PC-9 (cell line): ENCODE measurements around the gene KIF26A. TPM values are rescaled to one million over a fixed set of nuclear protein-coding genes. Genes with fewer than 3 reads are reported as not detected.
A peak's percentile ranks its signal among the peaks of the same experiment; 100 is the strongest.

ENCODE experiments used
- BruUV-seq: library from RNA; stranded (reverse); fragments of 400-500 nt; replicated peaks from 2 replicates; lab custom pipeline; 2021; lab: Mats Ljungman, UMichigan
- CTCF ChIA-PET: fragments of 300-600 bp; sonication (Branson Sonifier 250); formaldehyde crosslinking; loops from one replicate; lab custom pipeline; 2022; ENCODE audit warnings: antibody characterized with exemption; lab: Charles Lee
- POLR2A ChIA-PET: fragments of 300-600 bp; sonication (Branson Sonifier 250); formaldehyde crosslinking; loops from one replicate; lab custom pipeline; 2022; ENCODE audit warnings: antibody characterized with exemption; ENCODE audit not compliant: unreplicated experiment; lab: Charles Lee
- DNase-seq, 2 experiments: peaks; one replicate each; pipeline versions ENCODE4 v3.0.0 to v3.0.0-alpha.2; 2015 to 2022; ENCODE audit warnings: mixed read lengths in 1 of 2
- H2AFZ ChIP-seq: fragments of 200-600 bp; sonication (generic); 2 replicates; pipeline ENCODE4 v1.8.1; 2017; ENCODE audit warnings: antibody characterized with exemption
- H3F3A ChIP-seq: fragments of 200-600 bp; sonication (generic); 2 replicates; pipeline ENCODE4 v1.8.1; 2017; ENCODE audit warnings: antibody characterized with exemption, mild to moderate bottlenecking, low read depth; ENCODE audit not compliant: insufficient read depth
- H3K27ac ChIP-seq: fragments of 200-600 bp; sonication (generic); 2 replicates; pipeline ENCODE4 v1.6.1; 2016; ENCODE audit warnings: mixed run types
- H3K27me3 ChIP-seq: fragments of 200-600 bp; sonication (generic); 2 replicates; pipeline ENCODE4 v1.6.1; 2016; ENCODE audit warnings: low read depth, mixed run types; ENCODE audit not compliant: insufficient read depth
- H3K36me3 ChIP-seq: fragments of 200-600 bp; sonication (generic); 2 replicates; pipeline ENCODE4 v1.6.1; 2016; ENCODE audit warnings: low read depth, mixed run types
- H3K4me1 ChIP-seq: fragments of 200-600 bp; sonication (generic); replicated peaks from 2 replicates; pipeline ENCODE4 v1.6.1; 2016; ENCODE audit warnings: mixed run types; ENCODE audit not compliant: insufficient read depth
- H3K4me2 ChIP-seq: fragments of 200-600 bp; sonication (generic); 2 replicates; pipeline ENCODE4 v1.6.1; 2017; ENCODE audit warnings: mixed run types
- H3K4me3 ChIP-seq: fragments of 200-600 bp; sonication (generic); 2 replicates; pipeline ENCODE4 v1.6.1; 2016; ENCODE audit warnings: mixed run types
- H3K79me2 ChIP-seq: fragments of 200-600 bp; sonication (generic); 2 replicates; pipeline ENCODE4 v1.6.1; 2017; ENCODE audit warnings: low read depth, mixed run types
- H3K9me2 ChIP-seq: fragments of 200-600 bp; sonication (generic); 2 replicates; pipeline ENCODE4 v1.8.1; 2017; ENCODE audit warnings: mild to moderate bottlenecking; ENCODE audit not compliant: insufficient read depth
- H3K9me3 ChIP-seq: fragments of 200-600 bp; sonication (generic); 2 replicates; pipeline ENCODE4 v1.8.1; 2016; ENCODE audit warnings: low read depth; ENCODE audit not compliant: insufficient read depth
- H4K20me1 ChIP-seq: fragments of 200-600 bp; sonication (generic); 2 replicates; pipeline ENCODE4 v1.8.1; 2017; ENCODE audit not compliant: insufficient read depth
- CTCF ChIP-seq: fragments of 200-600 bp; sonication (generic); conservative IDR thresholded peaks from 2 replicates; pipeline ENCODE4 v1.6.1; 2017; ENCODE audit warnings: mixed run types, antibody characterized with exemption, mild to moderate bottlenecking, moderate library complexity
- EZH2 ChIP-seq: fragments of 200-600 bp; sonication (generic); IDR thresholded peaks from 2 replicates; pipeline ENCODE4 v1.8.0; 2017; ENCODE audit warnings: antibody characterized with exemption, low read depth
- intact Hi-C: fragments of 100-400 bp; cut with micrococcal nuclease; formaldehyde crosslinking; loops from one replicate; pipeline ENCODE4 v1.10.0; 2022; ENCODE audit not compliant: unreplicated experiment
- total RNA-seq: library from RNA; stranded (reverse); gene quantifications from 2 replicates; pipeline ENCODE4 v1.2.3, GENCODE V29; 2021

Gene KIF26A
- total RNA-seq, 1 experiment from 2014 or later, result 0.17 TPM

- H3K9me2 ChIP-seq, result no peaks in the 10 kb centered on the region
- BruUV-seq, result no TSS peak
- CTCF ChIA-PET, result no interaction called here
- H3K4me2 ChIP-seq, result no peak overlapping the region
- no peak overlapping the region for H3K4me3 ChIP-seq
- no peaks in the 10 kb centered on the region for H3K9me3 ChIP-seq
- no peak overlapping the region for H3K27ac ChIP-seq
- no peaks in the 10 kb centered on the region for H3K79me2 ChIP-seq
- DNase-seq, result no peak
- no peaks in the 10 kb centered on the region for H3K36me3 ChIP-seq
- TF ChIP-seq CTCF (no peak), EZH2 (no peak)
- no peaks in the 10 kb centered on the region for H4K20me1 ChIP-seq
- no peaks in the 10 kb centered on the region for H3F3A ChIP-seq
- peaks cover 82% of the 10 kb centered on the region for H3K27me3 ChIP-seq
- POLR2A ChIA-PET, result no interaction called here
- H3K4me1 ChIP-seq, result no peaks in the 10 kb centered on the region
- intact Hi-C loops, result no loop called here
- H2AFZ ChIP-seq, result no peak overlapping the region
These were observed 79.3 kb downstream of the KIF26A start for GRCh38 chr14:104217486-104218360.

- no peak overlapping the region for H2AFZ ChIP-seq
- no TSS peak for BruUV-seq
- H3K4me1 ChIP-seq, result no peaks in the 10 kb centered on the region
- POLR2A ChIA-PET, result no interaction called here
- H3F3A ChIP-seq, result no peaks in the 10 kb centered on the region
- CTCF ChIA-PET, result no interaction called here
- H3K4me3 ChIP-seq, result no peak overlapping the region
- TF ChIP-seq CTCF (no peak), EZH2 (no peak)
- H3K27ac ChIP-seq, result no peak overlapping the region
- no peaks in the 10 kb centered on the region for H3K9me2 ChIP-seq
- no peaks in the 10 kb centered on the region for H4K20me1 ChIP-seq
- H3K27me3 ChIP-seq, result peaks cover 74% of the 10 kb centered on the region
- H3K36me3 ChIP-seq, result no peaks in the 10 kb centered on the region
- H3K4me2 ChIP-seq, result no peak overlapping the region
- H3K79me2 ChIP-seq, result no peaks in the 10 kb centered on the region
- DNase-seq, result no peak
- H3K9me3 ChIP-seq, result no peaks in the 10 kb centered on the region
- intact Hi-C loops, result no loop called here
These were observed 80.2 kb downstream of the KIF26A start for GRCh38 chr14:104218361-104219180.

- no peaks in the 10 kb centered on the region for H3K79me2 ChIP-seq
- no peak overlapping the region for H3K4me3 ChIP-seq
- H3K27ac ChIP-seq, result no peak overlapping the region
- POLR2A ChIA-PET, result no interaction called here
- CTCF ChIA-PET, result no interaction called here
- no peaks in the 10 kb centered on the region for H3K9me2 ChIP-seq
- no peak overlapping the region for H3K4me2 ChIP-seq
- H4K20me1 ChIP-seq, result no peaks in the 10 kb centered on the region
- DNase-seq, result no peak
- H3F3A ChIP-seq, result no peaks in the 10 kb centered on the region
- TF ChIP-seq EZH2 (peak; percentile 56; the same call in 1 of the 2 replicates), CTCF (no peak)
- H3K27me3 ChIP-seq, result peaks cover 62% of the 10 kb centered on the region
- no peaks in the 10 kb centered on the region for H3K36me3 ChIP-seq
- intact Hi-C loops, result no loop called here
- H2AFZ ChIP-seq, result no peak overlapping the region
- H3K9me3 ChIP-seq, result no peaks in the 10 kb centered on the region
- H3K4me1 ChIP-seq, result no peaks in the 10 kb centered on the region
- BruUV-seq, result no TSS peak
These were observed 81.4 kb downstream of the KIF26A start for GRCh38 chr14:104219731-104220214.
